ENCODE results near the gene PTPRJ.

Gene PTPRJ

GRCh38 chr11:48055292-48056132 lies 75.2 kb downstream of the PTPRJ start:
- TF ChIP-seq POLR2A (IDR thresholded peaks at IDR 0.05; ENCODE audit: low read length) (no peak), GATA1 (IDR thresholded peaks at IDR 0.05; ENCODE audit: low read depth, low read length) (no peak)
- DNase-seq, result peak in 1 of 2 experiments; percentile 28

- TF ChIP-seq GATA1 (IDR thresholded peaks at IDR 0.05; ENCODE audit: low read depth, low read length) (no peak), POLR2A (IDR thresholded peaks at IDR 0.05; ENCODE audit: low read length) (no peak)
- DNase-seq, result no peak
Observed at GRCh38 chr11:48056325-48057183, 76.2 kb downstream of the PTPRJ start.

- TF ChIP-seq GATA1 (IDR thresholded peaks at IDR 0.05; ENCODE audit: low read depth, low read length) (no peak), POLR2A (IDR thresholded peaks at IDR 0.05; ENCODE audit: low read length) (no peak)
- DNase-seq, result peak; percentile 28 to 63
Observed at GRCh38 chr11:48058064-48058463, 77.7 kb downstream of the PTPRJ start.

GRCh38 chr11:48058788-48059187 lies 78.4 kb downstream of the PTPRJ start:
- TF ChIP-seq POLR2A (IDR thresholded peaks at IDR 0.05; ENCODE audit: low read length) (no peak), GATA1 (IDR thresholded peaks at IDR 0.05; ENCODE audit: low read depth, low read length) (no peak)
- no peak for DNase-seq

- no peak for DNase-seq
- TF ChIP-seq GATA1 (IDR thresholded peaks at IDR 0.05; ENCODE audit: low read depth, low read length) (no peak), POLR2A (IDR thresholded peaks at IDR 0.05; ENCODE audit: low read length) (no peak)
Observed at GRCh38 chr11:48062649-48063048, 82.3 kb downstream of the PTPRJ start.

GRCh38 chr11:48063424-48063978 lies 83.1 kb downstream of the PTPRJ start:
- TF ChIP-seq POLR2A (IDR thresholded peaks at IDR 0.05; ENCODE audit: low read length), result no peak
- TF ChIP-seq GATA1 (IDR thresholded peaks at IDR 0.05; ENCODE audit: low read depth, low read length), result no peak
- no peak for DNase-seq

- DNase-seq, result no peak
- no peak for TF ChIP-seq POLR2A (IDR thresholded peaks at IDR 0.05; ENCODE audit: low read length)
- no peak for TF ChIP-seq GATA1 (IDR thresholded peaks at IDR 0.05; ENCODE audit: low read depth, low read length)
Observed at GRCh38 chr11:48064306-48064705, 83.9 kb downstream of the PTPRJ start.

- no peak for DNase-seq
- TF ChIP-seq GATA1 (IDR thresholded peaks at IDR 0.05; ENCODE audit: low read depth, low read length), result no peak
Observed at GRCh38 chr11:48066881-48067800, 86.8 kb downstream of the PTPRJ start.

GRCh38 chr11:48073031-48073861 lies 92.9 kb downstream of the PTPRJ start:
- DNase-seq, result peak in 1 of 2 experiments; percentile 22
- TF ChIP-seq GATA1 (IDR thresholded peaks at IDR 0.05; ENCODE audit: low read depth, low read length), result no peak
- no peak for TF ChIP-seq POLR2A (IDR thresholded peaks at IDR 0.05; ENCODE audit: low read length)

- DNase-seq, result peak in 1 of 2 experiments; percentile 47
- TF ChIP-seq GATA1 (IDR thresholded peaks at IDR 0.05; ENCODE audit: low read depth, low read length) (no peak), POLR2A (IDR thresholded peaks at IDR 0.05; ENCODE audit: low read length) (no peak)
Observed at GRCh38 chr11:48074425-48075181, 94.2 kb downstream of the PTPRJ start.

GRCh38 chr11:48075637-48076036 lies 95.3 kb downstream of the PTPRJ start:
- no peak for TF ChIP-seq GATA1 (IDR thresholded peaks at IDR 0.05; ENCODE audit: low read depth, low read length)
- TF ChIP-seq POLR2A (IDR thresholded peaks at IDR 0.05; ENCODE audit: low read length), result no peak
- DNase-seq, result no peak

- no peak for TF ChIP-seq POLR2A (IDR thresholded peaks at IDR 0.05; ENCODE audit: low read length)
- TF ChIP-seq GATA1 (IDR thresholded peaks at IDR 0.05; ENCODE audit: low read depth, low read length), result no peak
- DNase-seq, result no peak
Observed at GRCh38 chr11:48077251-48077650, 96.9 kb downstream of the PTPRJ start.

Data from erythroblast (primary cell).